AG09309 (cell line): ENCODE results near the gene SPACA1.

Experiments used
- DNase-seq: peaks from one replicate; pipeline ENCODE4 v3.0.0-alpha.2; 2010; ENCODE audit warnings: low read depth
- H3K4me3 ChIP-seq: 2 replicates; pipeline ENCODE4 v1.5.1; 2011; ENCODE audit warnings: mild to moderate bottlenecking, low read depth, low read length, moderate library complexity; ENCODE audit not compliant: control insufficient read depth
- CTCF ChIP-seq: IDR thresholded peaks from 2 replicates; pipeline ENCODE4 v1.5.1; 2011; ENCODE audit warnings: mild to moderate bottlenecking, low read depth, low read length, inconsistent platforms; ENCODE audit not compliant: insufficient read depth, control insufficient read depth; ENCODE audit errors: missing control alignments

Gene SPACA1

GRCh38 chr6:88115307-88115706 is 67.7 kb downstream of the SPACA1 start:
- H3K4me3 ChIP-seq = no peak overlapping the region
- TF ChIP-seq CTCF = no peak
- no peak for DNase-seq

GRCh38 chr6:88116276-88116675 is 68.6 kb downstream of the SPACA1 start:
- DNase-seq = no peak

More at GRCh38 chr6:88116276-88116675, 68.6 kb downstream of the SPACA1 start:
- TF ChIP-seq CTCF = no peak
- H3K4me3 ChIP-seq = no peak overlapping the region
